IPS-11a (cell line): ENCODE results near the gene MLF2.

Source experiments
- H3K4me3 ChIP-seq: one replicate; pipeline ENCODE4 v1.5.1; 2013; ENCODE audit warnings: low read depth, low read length, control low read depth

Gene MLF2, protein sequence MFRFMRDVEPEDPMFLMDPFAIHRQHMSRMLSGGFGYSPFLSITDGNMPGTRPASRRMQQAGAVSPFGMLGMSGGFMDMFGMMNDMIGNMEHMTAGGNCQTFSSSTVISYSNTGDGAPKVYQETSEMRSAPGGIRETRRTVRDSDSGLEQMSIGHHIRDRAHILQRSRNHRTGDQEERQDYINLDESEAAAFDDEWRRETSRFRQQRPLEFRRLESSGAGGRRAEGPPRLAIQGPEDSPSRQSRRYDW

DNA sequence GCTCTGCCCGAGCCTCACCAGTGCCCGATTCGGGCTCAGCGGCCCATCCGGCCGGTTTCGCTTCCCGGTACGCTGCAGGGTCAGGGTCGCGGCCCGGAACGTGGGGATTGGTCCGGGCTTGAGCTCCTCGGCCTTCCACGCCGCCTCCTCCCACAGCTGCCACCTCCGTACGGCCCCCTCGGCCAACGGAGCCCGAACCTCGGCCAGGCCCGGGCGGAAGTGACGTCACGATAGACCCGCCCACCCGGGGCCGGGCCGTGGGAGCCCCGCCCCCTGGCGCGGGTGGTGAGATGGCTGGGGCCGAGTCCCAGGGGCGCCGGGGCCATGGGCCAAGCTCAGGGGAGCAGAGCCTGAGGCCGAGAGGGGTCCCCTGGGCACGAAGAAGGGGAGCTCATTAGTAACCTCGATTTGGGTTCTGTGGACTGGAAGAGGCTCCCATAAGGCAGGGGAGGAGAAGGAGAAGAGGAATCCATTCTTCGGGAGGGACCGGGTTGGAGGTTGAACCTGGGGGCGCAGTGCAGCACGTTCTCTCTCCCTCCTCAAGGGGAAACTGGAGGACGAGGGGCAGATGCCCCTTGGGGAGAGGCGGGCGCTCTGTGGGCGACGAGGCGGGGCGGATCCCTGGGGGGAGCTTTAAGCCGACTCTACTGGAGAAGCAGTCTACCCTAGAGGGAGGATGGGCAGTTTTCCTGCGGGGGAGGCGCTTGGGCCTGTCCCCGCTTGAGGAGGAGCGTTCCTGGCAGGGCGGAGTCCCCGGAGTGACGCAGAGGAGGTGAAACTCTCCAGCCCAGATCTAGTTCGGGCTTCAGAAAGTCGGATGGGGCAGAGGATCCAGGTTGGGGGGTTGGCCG is at the start of gene MLF2:
Gene MLF2, minus strand, starts transcription at position 221 of the 851 bp plus-strand sequence. CDS start 807 bp downstream, outside the sequence.
- peak within 1 kb of the TSS; percentile 89 for H3K4me3 ChIP-seq

GRCh38 chr12:6799147-6799546 is 46.2 kb upstream of the MLF2 start:
- no peak overlapping the region for H3K4me3 ChIP-seq

DNA sequence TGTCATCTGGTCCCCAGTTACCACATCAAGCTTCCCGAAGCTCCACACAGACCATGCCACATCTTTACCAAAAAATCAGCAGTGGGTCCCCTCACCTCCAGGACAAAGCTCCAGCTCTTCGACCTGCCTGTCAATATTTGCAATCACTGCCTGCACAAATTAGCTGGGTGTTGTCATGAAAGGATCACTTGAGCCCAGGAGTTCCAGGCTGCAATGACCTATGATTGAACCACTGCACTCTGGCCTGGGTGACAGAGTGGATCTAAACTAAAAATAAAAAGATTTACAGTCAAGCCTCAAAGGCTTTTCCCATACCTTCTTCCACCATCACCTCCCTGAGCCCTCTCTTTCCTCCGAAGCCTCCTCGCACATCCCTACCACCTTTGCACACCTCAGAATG is 43.6 kb upstream of the MLF2 start:
- no peak overlapping the region for H3K4me3 ChIP-seq

DNA sequence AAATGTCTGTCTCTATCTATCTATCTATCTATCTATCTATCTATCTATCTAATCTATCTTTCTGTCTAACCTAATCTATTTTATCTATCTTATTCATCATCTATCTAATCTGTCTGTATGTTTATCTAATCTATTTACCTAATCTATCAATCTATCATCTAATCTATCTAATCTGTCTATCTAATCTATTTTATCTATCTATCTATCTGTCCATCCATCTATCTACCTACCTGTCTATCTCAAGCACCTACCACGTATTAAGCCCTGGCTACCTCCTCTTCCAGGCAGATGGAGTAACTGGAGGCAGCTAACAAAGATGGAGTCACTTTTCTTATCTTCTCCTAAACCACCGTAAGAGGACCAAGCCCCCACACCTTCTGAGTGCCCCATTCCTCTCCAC is 42.1 kb upstream of the MLF2 start:
- no peak overlapping the region for H3K4me3 ChIP-seq

- H3K4me3 ChIP-seq: no peak overlapping the region
Observed at GRCh38 chr12:6792522-6793201, 39.7 kb upstream of the MLF2 start.

DNA sequence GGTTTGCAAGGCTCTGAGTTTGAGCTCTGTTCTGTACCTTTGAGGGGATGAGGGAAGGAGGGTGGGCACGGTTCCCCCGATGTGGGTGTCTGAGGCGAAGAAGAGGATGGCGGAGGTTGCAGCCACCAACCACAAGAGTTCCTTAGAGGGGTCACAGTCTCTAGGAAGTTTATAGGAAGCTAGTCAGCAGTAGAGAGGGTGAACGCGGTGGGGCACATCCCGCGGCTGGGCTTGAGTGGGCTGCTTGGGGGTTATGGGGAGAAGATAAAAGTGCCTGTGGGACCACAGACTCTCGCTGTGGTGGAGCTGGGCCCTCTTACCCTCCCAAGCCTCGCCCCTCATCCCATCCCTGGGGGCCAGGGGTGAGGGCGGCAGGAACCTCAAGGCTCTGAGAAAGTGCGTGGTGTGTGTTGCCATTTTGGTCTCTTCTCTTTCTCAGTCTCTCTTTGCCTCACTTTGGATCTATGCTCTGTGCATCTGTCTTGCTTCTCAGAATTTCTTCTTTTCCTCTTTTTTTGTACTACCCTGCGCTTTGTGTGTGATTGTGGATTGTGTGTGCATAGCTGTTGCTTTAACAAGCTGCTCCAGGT is 39.1 kb upstream of the MLF2 start:
- H3K4me3 ChIP-seq: no peak overlapping the region

GRCh38 chr12:6790496-6791150 is 37.7 kb upstream of the MLF2 start:
- H3K4me3 ChIP-seq: no peak overlapping the region

DNA sequence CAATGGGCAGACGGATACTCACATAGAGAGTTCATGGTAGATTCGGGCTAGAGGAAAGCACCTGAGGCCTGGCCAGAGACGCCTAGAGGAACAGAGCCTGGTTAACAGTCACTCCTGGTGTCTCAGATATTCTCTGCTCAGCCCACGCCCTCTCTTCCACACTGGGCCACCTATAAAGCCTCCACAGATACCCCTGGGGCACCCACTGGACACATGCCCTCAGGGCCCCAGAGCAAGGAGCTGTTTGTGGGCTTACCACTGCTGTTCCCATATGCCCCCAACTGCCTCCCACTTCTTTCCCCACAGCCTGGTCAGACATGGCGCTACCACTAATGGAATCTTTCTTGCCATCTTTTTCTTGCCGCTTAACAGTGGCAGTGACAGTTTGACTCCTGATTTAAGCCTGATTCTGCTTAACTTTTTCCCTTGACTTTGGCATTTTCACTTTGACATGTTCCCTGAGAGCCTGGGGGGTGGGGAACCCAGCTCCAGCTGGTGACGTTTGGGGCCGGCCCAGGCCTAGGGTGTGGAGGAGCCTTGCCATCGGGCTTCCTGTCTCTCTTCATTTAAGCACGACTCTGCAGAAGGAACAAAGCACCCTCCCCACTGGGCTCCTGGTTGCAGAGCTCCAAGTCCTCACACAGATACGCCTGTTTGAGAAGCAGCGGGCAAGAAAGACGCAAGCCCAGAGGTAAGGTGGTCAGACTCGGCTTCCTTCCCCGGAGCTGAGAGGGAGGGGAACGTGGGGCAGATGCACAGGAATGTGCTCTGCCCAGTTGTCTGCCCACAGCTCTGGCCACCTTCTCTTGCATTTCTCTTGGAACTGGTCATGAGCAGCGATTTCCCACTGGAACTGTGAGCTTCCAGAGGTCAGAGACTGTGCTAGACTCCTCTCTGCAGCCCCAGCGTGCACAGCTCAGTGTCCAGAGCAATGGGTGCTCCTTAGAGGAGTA is 36.3 kb upstream of the MLF2 start, which contains the start of gene CD4:
Gene CD4, plus strand, starts transcription at position 557 of the 953 bp plus-strand sequence. CDS start 10,611 bp downstream, outside the sequence.
- H3K4me3 ChIP-seq: no peak within 1 kb of the TSS

GRCh38 chr12:6787309-6787708 is 34.4 kb upstream of the MLF2 start:
- no peak overlapping the region for H3K4me3 ChIP-seq

DNA sequence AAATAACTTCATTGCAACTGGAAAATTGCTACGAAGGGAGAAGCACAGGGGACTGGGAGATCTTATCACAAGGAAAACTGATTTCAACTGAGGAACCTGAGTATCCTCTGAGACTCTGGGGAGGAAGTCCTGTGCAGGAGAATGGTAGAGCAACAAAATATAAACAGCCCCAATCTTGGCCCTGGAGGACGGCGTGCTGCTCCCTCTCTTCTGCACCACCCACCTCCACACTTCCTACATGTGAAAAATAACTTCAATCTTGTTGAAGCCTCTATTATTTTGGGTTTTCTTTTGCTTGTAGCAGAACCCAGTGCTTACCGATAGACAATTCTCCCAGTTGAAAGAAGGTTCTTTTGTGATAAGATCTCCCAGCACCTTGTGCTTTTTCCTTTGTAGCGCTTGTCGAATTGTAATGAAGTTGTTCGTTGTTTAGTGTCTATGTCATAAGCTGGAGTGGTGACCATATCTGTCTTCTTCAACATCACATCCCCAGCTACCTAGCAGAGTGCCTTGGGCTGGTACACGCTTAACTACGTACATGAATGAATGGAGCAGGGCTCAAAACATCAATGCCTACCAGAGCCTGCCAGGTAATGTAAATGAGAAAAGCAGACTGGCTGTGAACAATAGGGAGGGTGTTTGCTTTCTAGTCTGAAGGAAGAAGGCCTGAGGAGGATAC is 33.6 kb upstream of the MLF2 start:
- no peak overlapping the region for H3K4me3 ChIP-seq

- no peak overlapping the region for H3K4me3 ChIP-seq
Observed at GRCh38 chr12:6784761-6785160, 31.8 kb upstream of the MLF2 start.

DNA sequence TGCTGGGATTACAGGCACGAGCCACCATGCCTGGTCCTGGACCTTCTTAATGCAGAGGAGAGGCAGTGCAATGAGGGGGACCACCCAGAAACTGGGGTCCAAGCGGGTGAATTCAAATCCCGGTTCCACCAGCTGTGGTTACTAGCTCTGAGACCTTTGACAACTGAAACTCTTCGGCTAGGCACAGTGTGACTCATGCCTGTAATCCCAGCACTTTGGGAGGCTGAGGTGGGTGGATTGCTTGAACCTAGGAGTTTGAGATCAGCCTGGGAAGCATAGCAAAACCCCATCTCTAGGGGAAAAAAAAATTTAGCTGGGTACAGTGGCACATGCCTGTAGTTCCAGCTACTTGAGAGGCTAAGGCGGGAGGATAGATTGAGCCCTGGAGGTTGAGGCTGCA is 31.4 kb upstream of the MLF2 start:
- no peak overlapping the region for H3K4me3 ChIP-seq

- no peak overlapping the region for H3K4me3 ChIP-seq
Observed at GRCh38 chr12:6783828-6784227, 30.9 kb upstream of the MLF2 start.

DNA sequence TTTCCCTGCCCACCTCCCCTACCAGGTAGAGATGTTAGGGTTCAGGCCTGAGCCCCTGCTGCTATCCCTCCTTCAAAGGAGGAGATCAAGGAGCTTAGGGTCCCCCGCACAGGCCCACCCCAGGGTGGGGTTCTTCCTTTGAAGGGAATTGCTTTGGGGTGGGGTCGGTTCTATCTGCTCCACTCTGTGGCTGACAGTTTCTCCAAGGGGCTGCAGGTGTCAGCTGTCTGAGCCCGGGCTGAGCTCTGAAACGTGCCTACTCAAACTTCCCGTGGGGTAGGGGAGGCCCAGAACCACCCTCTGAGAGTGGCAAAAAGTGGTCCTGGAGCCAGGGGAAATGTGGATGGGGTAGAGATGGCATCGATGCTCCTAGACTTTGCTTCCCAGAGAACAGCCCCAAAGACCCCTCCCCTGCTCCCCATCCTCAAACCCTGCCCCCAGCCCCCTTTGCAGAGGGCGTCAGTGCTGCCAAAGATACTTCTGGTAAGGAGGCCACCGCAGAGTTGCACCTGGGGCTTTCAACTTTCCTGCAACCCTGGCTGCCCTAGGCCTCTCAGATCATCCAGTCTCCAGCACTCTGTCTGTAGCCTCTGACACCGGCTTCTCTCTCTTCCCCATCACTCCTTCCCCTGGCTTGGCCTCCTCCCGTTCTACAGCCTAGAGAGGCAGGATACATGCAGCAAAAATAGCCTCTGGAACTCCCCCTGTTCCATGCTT is 30.1 kb upstream of the MLF2 start:
- no peak overlapping the region for H3K4me3 ChIP-seq

DNA sequence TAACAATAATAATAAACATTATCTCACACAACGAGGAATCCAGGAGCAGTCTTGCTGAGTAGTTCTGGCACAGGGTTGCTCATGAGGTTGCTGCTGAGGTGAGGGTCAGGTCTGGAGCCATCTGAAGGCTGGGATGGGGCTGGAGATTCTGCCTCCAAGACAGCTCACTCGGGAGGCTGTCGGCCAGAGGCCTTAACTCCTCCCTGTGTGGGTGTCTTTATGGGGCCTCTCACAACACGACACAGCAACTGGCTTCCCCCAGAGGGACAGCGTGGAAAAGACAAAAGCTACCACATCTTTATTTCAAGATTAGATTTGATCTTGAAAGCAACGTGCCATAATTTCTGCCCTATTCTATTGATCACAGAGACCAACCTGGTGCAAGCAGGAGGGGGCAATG is 29.2 kb upstream of the MLF2 start:
- H3K4me3 ChIP-seq: no peak overlapping the region

DNA sequence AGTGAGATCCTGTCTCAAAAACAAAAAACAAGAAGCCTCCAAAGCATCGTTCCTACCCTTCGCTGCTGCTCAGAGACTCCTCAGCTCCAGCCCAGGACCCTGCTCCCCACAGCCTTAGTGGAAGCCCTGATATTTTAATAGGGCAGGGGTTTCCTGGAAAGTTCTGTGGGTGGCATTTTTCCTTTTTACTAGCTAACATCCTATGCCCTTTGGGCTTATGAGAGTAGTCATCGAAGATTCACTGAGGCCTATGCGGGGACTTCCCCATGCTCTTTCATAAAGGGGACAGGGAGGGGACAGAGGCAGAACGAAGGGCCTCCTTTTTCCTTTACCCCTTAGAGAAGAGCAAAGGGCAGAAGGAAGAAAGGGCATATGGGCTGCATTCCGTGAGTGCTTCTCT is 27.6 kb upstream of the MLF2 start:
- H3K4me3 ChIP-seq: no peak overlapping the region

- no peak overlapping the region for H3K4me3 ChIP-seq
Observed at GRCh38 chr12:6779708-6780432, 26.9 kb upstream of the MLF2 start.
